T1000 (cell line): ENCODE data around the gene TMEM147.
"Not testable (repeated sequence)": the region's sequence is repeated elsewhere in the genome, so short reads cannot be mapped to it uniquely, and the experiment has no call there.

ENCODE experiments used
- DNase-seq: peaks from one replicate; lab custom pipeline; 2025; ENCODE audit warnings: mixed read lengths; lab: John Stamatoyannopoulos, UW

The TMEM147 gene

DNA sequence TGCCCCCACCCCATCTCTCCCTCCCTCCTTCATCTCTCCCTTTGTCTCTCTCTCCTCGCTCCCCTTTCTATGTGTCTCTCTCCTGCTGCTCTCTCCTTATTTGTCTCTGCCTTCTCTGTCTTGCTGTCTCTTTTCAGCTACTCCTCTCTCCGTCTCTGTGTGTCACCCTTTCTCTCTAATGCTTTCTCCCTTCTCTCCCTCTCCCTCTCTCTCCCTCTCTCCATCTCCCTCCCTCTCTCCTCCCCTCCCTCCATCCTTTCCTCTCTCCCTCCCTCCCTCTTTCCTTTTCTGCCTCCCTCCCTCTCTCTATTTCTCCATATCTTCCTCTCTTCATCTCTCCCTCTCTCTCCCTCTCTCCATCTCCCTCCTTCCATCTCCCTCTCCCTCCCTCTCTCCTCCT is 17.4 kb downstream of the TMEM147 start:
- DNase-seq, result no peak

DNA sequence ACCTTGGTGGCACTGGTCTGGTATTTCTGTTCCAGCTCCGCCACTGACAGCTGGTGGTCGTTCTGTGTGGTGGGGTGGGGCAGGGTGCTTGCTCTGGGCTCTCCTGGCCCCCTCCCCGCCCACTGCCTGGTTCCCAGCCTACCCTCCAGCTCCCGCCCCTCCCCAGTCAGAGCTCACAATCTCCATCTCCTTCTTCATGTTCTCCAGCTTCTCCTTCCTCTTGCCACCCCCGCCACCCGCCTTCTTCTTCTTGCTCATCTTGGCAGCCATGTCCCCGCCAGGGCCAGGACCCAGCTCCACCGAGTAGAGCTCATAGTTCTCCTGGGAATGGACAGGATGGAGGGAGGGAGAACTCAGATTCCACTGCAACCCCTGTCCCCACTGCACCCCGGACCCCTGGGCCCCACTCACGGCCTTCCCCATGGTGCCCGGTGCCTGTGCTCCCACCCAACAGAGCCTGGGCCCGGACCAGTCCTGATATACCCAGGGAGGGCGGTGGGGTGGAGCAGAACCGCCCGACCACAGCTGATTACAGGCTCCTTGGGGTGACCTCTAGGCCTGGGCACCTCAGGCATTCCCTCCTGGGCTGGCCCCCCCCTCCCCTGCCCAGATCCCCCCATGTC is 17.9 kb downstream of the TMEM147 start, which contains the start of gene ATP4A:
Gene ATP4A, minus strand, starts transcription at position 452 of the 623 bp plus-strand sequence. Its CDS starts 29 bp downstream, at position 423.
- no peak for DNase-seq

DNA sequence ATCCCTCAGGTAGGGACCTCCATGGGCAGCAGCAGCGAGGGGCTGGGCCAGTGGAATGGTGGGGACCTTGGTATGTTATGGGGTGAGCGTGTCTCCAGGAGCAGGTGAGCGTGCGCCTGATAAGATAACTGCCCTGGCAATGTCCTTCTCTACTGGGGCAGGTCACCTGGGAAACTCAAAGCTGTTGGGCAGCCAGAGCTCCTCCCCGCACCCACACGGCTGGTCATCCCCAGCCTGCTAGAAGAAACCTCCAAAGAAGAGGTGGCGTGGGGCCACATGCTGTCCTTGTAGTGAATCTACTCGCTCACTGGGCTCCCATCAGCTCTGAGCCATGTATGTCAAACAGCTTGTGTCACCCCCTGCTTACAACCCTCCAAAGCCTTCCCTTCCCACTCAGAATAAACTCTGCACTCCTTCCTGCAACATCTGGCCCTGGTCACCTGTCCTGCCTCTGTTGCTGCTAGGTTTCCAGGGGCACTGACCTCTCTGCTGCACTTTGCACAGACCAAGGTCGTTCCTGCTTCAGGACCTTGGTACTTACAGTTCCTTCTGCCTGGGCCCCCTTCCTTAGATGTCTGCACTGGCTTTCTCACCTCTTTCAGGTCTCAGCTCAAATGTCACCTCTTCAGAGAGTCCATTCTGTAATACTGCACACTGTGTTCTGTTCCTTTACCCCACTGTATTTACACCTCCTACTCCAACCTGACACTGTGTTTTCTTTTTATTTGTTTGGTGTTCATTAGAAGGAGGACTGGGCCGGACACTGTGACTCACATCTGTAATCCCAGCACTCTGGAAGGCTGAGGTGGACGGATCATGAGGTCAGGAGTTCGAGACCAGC is 19.8 kb downstream of the TMEM147 start:
- DNase-seq, result no peak

DNA sequence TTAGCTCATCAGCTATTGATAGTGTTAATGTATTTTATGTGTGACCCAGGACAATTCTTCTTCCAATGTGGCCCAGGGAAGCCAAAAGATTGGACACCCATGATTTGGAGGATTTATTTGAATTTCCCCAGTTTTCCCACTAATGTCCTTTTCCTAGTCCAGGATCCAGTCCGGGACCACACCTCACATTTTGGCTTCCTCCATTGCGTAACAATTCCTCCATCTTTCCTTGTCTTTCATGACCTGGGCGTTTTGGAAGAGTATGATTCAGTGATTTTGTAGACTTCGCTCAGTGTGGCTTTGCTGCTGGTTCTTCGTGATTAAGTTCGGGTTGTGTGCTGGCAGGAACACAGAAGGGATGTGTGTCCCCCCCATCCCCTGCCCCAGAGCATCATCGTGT is 21.3 kb downstream of the TMEM147 start:
- no peak for DNase-seq

DNA sequence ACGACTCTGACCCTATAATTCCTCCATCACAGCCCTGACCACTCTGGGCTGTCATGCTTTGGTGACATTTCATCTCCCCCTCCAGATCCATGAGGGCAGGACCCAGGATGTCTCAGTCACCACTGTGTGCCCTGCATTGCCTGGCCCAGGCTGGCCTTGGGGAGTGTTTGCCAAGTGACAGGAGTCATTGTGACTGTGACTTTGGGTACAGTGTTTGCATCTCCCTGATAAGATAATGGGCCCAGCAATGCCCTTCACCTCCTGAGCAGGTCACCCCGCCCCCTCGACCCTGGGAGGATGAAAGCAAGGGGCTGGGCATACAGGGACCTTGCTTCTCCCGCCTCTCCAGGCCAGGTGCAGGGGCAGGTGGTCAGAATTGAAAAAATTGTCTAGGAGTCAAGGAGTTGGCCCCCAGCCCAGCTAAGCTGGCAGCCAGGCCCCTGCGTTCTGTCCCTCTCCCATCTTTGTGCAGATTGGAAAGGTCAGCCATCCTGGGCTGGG is 23.9 kb downstream of the TMEM147 start:
- DNase-seq, result no peak

DNA sequence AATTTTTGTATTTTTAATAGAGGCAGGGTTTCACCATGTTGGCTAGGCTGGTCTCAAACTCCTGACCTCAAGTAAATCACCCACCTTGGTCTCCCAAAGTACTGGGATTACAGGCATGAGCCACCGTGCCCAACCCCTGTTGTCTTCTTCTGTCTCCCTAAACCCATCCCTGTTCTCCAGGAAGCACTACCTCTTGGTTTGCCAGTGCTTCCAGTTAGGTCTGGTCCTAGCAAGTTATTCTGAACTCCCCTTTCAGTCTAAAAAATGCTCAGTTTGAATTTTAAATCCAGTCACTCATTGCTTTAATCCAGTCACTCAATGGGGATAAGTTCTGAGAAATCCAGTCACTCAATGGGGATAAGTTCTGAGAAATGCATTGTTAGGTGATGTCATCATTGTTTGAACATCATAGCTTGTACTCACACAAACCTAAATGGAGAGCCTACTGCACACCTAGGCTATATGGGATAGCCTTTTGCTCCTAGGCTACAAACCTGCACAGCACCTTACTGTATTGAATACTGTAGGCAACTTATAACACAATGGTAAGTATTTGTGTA is 26.1 kb downstream of the TMEM147 start:
- no peak for DNase-seq

DNA sequence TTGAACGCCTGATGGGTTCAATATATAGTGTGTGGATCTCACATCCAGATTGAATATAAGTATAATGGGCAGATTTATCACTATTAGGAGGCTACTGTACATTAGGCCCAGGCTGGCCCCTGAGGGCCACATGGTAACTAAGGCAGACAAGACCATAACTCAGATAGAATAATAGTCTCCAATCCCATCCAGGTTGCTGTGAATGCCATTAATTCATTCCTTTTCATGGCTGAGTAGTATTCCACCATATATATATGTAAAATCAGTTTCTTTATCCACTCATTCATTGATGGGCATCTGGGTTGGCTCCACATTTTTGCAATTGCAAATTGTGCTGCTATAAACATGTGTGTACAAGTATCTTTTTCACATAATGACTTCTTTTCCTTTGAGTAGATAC is 32.5 kb downstream of the TMEM147 start:
- DNase-seq, result no peak

DNA sequence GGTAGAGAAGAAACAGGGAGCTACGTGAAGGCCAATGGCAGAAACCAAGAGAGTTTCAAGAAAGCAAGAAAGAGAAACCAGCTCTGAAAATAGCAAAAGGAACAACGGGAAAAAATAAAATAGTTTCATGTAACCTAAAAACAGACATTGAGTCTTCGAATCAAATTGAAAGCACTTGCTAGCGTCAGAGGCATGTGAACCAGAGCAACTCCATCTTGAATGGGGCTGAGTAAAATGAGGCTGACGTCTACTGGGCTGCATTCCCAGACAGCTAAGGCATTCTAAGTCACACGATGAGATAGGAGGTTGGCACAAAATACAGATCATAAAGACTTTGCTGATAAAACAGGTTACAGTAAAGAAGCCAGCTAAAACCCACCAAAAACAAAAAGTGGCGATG is 33.3 kb downstream of the TMEM147 start:
- no peak for DNase-seq

DNA sequence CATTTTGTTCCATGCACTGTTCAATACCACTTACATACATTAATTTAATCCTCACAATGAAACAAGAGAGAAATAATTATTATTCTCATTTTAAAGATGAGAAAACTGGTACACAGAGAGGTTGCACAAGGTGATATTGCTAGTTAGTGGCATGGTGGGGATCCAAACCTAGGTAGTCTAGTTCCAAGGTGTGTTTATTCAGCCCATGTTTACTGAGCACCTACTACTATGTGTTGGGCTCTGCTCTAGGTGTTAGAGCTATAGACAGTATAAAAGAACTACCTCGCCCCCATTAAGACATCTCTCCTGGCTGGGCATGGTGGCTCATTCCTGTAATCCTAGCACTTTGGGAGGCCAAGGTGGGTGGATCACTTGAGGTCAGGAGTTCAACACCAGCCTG is 37.3 kb downstream of the TMEM147 start:
- DNase-seq, result no peak

DNA sequence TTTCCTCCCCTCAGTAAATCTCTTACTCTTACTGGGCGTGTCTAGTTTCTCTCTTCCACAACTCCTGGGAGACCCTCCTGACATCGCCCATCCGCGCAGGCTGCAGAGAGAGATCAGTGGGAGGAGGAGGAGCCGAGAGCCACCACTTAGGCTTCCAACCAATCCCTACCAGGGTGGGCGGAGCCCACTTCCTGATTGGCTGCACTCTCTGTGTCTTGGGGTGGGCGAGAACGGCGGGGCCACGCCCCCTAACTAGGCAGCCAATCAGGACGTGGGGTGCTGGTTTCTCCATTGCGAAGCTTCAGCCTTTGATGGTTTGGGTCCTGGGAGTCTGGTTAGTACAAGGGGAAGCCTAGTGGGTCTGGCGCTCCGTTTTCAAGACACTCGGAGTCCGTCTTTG is 40.4 kb downstream of the TMEM147 start, which contains the start of gene PMIS2:
Gene PMIS2, plus strand, starts transcription at position 326 of the 400 bp plus-strand sequence. CDS start 87 bp downstream, outside the sequence.
- no peak for DNase-seq

DNA sequence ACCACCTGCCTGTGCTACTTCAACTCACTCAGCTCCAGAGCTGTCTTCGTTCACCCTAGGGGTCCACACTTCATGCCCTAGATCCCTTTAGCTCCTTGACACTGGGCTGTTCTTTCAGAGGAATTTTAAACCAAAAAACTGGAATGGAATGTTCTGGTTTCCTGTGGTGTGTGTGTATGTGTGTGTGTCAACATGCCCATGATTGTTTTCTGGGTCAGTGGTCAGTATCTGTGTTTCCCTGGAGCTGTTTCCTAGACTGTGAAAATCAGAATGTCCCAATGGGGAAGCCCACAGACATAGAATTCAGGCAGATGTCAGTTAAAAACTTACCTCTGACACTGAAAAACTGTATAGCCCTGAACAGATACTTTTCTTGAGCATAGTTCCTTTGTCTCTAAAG is 41.9 kb downstream of the TMEM147 start:
- DNase-seq, result no peak

DNA sequence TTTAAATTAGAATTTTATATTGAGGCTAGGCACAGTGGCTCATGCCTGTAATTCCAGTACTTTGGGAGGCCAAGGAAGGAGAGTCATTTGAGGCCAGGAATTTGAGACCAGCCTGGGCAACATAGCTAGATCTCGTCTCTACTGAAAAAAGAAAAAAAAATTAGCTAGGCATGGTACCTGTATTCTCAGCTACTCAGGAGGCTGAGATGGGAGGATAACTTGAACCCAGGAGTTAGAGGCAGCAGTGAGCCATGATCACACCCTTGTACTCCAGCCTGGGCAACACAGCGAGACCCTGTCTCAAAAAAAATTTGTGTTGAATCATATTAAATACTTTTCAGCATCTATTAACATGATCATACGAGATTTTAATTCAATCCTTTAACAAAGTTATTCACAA is 45.4 kb downstream of the TMEM147 start:
- DNase-seq, result no peak

DNA sequence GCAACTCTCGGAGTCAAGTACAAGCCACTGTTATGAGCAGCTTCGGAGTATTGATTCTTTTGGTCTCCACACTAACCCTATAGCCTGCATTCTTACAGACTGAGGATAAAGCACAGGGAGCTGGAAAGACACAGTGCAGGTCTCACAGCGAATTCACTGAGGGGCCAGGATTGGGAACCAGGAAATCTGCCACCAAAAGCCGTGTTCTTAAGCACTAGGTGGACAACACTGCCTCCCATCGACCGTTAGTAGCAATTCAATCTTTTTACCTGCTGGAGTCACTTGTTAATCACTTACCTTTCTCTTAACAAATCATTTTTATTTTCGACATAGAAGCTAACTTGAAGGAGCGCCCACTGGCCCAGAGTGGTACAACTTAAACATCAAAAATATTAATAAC is 46.8 kb downstream of the TMEM147 start:
- no peak for DNase-seq

DNA sequence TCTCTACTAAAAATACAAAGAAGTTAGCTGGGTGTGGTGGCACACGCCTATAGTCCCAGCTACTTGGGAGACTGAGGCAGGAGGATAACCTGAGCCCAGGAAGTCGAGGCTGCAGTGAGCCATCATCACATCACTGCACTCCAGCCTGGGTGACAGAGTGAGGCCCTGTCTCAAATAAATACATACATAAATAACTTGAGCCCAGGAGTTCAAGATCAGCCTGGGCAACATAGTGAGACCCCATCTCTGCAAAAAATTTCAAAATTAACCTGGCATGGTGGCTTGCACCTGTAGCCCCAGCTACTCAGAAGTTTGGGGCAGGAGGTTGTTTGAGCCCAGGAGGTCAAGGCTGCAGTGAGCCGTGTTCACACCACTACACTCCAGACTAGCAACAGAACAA is 49.6 kb downstream of the TMEM147 start:
- not testable (repeated sequence) for DNase-seq

DNA sequence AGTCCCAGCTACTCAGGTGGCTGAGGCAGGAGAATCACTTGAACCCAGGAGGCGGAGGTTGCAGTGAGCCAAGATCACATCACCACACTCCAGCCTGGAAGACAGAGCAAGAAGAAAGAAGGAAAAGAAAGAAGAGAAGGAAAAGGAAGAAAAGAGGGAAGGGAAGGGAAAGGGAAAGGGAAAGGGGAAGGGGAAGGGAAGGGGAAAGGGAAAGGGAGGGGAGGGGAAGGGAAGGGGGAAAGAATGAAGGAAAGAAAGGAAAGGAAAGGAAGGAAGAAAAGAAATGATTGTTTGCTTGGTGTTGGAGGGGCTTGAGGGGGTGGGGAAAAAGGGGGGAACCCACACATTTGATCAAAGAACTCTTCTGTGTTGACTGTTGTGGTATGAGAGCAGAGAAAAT is 50.5 kb downstream of the TMEM147 start:
- no peak for DNase-seq

DNA sequence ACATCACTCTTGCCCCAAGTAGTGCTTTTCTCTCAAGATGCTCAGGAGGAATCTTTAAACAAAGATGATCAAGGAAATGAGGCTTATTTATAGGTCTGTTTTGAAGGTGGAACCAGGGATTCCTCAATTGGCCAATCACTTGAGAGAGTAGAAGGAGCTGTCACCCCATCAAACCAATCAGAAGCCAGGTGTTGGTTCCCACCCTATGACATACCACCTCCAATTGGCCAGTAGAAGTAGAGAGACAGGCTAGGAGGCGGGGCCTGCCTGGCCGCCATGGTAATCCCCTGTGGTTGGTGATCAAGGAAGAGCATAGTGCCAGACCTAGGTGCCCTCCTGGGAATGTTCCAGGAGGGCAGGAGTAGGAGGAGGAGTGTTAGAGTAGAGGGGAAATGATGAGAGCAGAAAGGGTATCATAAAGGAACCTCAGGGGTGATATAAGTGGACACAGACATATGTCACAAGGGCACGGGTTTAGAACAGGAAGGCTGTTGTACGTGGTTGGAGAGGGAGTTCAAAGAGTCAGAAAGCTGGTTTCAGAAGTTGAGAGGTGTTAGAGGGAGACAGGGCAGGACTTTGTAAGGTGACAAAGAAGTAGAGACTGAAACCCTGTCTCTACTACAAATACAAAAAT is 51.1 kb downstream of the TMEM147 start:
- DNase-seq, result no peak
